ENCODE results near the gene TBC1D12.
"Not testable (repeated sequence)": the region's sequence is repeated elsewhere in the genome, so short reads cannot be mapped to it uniquely, and the experiment has no call there.

DNA sequence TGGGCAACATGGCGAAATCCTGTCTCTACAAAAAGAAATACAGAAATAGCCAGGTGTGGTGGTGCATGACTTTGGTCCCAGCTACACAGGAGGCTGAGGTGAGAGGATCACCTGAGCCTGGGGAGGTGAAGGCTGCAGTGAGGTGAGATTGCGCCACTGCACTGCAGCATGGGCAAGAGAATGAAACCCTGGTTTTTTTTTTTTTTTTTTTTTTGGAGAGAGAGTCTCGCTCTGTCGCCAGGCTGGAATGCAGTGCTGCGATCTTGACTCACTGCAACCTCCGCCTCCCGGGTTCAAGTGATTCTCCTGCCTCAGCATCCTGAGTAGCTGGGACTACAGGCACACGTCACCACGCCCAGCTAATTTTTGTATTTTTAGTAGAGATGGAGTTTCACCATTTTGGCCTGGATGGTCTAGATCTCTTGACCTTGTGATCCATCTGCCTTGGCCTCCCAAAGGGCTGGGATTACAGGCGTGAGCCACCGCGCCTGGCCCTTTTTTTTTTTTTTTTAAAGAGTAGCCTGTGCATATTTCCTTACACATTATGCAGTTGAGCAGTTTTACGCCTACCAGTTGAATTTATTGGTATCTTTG lies 165.5 kb downstream of the TBC1D12 start:
- TF ChIP-seq, protein P1, sequence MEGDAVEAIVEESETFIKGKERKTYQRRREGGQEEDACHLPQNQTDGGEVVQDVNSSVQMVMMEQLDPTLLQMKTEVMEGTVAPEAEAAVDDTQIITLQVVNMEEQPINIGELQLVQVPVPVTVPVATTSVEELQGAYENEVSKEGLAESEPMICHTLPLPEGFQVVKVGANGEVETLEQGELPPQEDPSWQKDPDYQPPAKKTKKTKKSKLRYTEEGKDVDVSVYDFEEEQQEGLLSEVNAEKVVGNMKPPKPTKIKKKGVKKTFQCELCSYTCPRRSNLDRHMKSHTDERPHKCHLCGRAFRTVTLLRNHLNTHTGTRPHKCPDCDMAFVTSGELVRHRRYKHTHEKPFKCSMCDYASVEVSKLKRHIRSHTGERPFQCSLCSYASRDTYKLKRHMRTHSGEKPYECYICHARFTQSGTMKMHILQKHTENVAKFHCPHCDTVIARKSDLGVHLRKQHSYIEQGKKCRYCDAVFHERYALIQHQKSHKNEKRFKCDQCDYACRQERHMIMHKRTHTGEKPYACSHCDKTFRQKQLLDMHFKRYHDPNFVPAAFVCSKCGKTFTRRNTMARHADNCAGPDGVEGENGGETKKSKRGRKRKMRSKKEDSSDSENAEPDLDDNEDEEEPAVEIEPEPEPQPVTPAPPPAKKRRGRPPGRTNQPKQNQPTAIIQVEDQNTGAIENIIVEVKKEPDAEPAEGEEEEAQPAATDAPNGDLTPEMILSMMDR (IDR thresholded peaks at IDR 0.05), result not testable (repeated sequence)
- not testable (repeated sequence) for TF ChIP-seq POLR2A (IDR thresholded peaks at IDR 0.05)

Data from testis (tissue), 2 donors.